GM18502 (cell line): Measurements from ENCODE around the gene EBF4.

ENCODE experiments used
- ATAC-seq: cut with Tn5 transposase; IDR thresholded peaks from one replicate; pipeline ENCODE4 v1.9.1; 2021; ENCODE audit warnings: mild to moderate bottlenecking; ENCODE audit not compliant: unreplicated experiment, poor library complexity

Gene EBF4

GRCh38 chr20:2698912-2699311 is 6.3 kb downstream of the EBF4 start:
- ATAC-seq: no peak

DNA sequence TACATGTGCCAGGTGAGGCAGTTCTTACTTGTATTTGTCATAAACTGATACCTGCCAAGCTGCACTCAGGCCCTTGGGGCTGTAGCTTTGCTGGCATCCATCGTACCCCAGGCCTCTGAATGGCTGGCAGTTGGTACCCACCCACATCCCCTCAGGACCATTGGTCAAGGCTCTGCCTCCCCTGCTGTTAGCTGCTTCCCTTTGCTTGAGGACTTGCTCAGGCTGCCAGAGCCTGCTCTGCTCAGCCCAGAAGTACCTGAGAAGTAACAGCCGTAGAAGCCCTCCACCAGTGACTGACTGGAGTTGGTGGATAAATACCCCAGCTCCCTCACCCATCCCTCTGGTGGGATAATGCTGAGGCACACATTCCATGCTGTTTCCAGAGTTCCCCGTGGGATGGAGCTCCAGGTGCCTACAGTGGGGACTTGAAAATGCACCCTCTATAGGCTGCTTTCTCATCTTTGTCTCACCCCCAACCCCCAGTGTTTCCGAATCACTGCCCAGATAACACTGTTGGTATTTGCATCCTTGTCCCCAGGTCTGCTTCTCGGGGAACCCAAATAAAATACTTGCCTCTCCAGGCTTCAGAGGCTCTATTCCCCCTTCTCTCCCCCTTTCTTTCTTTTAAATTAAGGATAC is 7.3 kb downstream of the EBF4 start:
- no peak for ATAC-seq

DNA sequence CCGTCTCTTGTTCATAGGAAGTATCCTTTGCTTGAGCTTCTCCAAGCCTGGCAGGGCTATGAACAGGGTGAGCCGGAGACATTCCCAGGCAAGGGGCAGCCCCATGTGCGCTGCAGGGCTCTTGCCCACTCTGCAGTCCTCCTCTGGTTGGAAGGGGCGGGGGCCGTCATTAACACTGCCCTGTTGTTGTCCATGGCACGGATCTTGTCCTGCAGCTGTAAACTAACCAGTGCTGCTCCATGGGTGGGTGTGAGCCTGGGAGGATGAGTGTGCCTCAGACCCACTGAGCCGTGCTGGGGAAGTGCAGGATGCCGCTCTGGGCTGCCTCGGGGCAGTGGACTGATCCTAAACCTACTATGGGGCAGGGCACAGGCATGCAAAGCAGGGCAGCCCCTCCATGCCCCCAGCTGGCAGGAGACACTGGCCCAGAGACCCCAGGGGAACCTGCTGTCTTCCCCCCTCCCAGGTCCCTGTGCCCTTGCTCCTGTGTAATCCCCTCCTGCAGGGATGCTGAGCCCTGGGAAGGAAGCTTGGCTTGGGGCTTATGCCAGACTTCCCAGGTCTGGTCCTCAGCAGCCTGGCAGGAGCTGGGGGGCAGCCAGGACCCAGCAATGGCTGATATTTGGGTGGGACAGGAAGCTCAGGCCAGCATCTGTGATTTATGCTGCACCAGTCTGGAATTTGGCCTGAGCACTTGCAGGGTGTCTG is 8.5 kb downstream of the EBF4 start:
- ATAC-seq: no peak

- no peak for ATAC-seq
Observed at GRCh38 chr20:2701671-2702081, 9.1 kb downstream of the EBF4 start.

- no peak for ATAC-seq
Observed at GRCh38 chr20:2703716-2704475, 11.3 kb downstream of the EBF4 start.

- ATAC-seq: no peak
Observed at GRCh38 chr20:2705931-2706645, 13.5 kb downstream of the EBF4 start.

DNA sequence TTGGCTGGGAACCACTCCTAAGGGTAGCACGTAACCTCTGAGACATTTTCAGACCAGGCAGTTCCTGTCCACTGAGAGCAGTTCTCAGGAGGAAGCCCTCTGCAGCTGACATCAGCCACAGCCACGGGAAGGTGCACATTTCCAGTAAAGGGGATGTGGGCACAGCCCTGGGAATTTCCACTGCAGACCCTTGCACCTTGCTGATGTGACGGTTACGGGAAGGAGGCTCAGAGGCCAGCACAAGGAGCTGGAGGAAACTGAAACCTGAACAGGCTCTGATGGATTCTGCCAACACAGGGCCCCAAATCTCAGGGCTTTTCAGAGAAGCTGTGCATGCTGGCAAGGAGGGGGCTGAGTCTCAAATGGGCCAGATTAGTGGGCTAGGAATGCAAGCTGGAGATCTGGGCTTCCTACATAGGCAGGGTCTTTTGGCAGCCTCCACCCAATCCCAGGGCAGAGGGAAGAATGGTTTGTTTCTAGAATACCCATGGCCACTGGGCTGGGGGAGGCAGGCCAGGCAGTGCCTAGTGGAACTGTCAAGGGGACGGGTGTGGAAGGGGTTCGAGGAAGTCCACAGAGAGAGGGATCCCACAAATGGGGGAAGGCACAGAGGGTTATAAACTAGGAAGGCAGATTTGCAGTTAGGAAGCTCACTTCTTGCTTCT is 14.2 kb downstream of the EBF4 start:
- no peak for ATAC-seq

DNA sequence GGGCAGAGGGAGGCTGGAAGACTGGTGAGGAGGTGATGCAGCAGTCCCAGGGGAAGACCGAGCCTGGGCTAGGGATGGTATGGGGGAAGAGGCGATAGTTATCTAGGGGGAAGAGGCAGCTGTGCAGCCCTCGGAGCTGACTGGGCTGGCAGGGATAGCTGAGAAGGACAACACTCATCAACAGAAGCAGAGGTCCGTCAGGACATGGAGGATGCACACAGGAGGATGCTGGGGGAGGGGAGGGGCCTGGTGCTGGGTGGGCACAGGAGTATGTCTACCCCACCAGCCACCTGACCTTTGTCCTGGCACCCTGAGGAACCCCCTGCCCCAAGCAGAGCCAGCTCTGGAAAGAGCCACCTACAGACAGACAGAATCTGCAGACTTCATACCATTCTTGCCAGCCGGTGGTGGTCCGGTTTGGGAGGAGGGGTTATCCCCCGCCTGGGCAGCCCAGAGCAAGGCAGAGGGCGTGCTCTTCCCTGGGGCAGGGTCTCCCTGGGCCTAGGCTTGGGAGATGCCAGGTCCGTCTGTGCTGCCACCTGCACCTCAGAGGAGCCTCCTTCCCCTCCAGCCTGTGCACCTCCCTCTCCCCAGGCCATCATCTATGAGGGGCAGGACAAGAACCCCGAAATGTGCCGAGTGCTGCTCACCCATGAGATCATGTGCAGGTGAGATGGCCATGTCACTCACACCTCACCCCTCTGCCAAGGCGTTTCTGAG is 14.9 kb downstream of the EBF4 start:
- no peak for ATAC-seq

GRCh38 chr20:2708073-2708415 is 15.5 kb downstream of the EBF4 start:
- ATAC-seq: no peak

- ATAC-seq: no peak
Observed at GRCh38 chr20:2708665-2709064, 16.1 kb downstream of the EBF4 start.

DNA sequence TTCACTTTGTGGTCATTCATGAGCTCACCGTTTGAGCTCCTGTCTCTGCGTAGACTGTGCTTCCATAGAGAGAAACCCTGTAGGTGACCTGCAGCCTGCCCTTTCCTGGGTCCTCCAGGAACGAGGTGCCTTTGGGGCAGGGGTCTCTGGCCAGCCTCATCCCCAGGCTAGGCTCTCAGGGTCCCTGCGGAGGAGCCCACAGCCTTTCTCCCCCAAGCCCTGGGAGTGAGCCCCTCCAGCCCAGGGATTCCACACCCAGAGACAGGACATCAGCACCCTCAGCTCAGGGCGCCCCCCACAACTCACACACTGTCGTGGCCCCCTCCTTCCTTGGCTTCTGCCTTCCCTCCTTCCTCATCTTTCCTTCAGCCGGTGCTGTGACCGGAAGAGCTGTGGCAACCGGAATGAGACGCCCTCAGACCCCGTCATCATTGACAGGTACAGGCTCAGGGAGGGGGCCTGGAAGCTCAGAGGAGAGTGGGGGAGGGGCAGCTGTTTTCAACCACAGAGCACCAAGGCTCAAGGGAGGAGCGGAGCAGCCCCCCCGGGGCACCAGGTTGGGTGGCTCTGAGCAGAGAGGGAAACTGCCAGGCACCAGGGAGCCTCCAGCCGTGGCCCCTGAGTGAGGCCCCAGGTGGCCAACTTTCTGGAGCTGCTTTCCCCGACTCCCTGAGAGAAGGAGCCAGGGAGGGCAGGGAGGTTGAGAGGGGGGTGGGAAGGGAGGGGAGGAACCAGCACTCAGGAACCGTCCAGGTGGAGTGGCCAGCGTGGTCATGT is 16.8 kb downstream of the EBF4 start:
- no peak for ATAC-seq

- no peak for ATAC-seq
Observed at GRCh38 chr20:2713285-2713684, 20.7 kb downstream of the EBF4 start.

DNA sequence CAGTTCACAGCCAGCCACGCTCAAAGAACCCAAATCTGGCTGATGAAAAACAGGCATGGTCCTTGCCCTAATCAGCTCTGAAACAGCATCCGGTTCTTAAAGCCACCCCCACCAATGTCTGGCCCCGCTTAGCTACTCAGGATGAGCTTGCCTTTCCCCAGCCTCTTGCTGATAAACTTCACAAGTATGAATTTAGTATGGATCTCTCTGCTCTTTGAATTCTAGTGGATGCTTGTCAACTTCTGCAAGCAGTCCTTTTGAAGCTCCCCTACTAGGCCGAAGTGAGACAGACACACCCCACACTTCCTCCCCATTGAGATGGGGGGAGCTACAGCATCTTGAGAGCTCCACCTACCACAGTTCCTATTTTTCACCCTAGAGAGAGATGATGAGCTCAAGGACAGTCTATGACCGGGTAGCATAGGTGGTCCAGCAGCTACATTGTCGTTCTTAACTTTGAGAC is 36.7 kb downstream of the EBF4 start:
- no peak for ATAC-seq

GRCh38 chr20:2729791-2730190 is 37.2 kb downstream of the EBF4 start:
- ATAC-seq: no peak

GRCh38 chr20:2734899-2735298 is 42.3 kb downstream of the EBF4 start:
- no peak for ATAC-seq

GRCh38 chr20:2736441-2736840 is 43.9 kb downstream of the EBF4 start:
- ATAC-seq: no peak

DNA sequence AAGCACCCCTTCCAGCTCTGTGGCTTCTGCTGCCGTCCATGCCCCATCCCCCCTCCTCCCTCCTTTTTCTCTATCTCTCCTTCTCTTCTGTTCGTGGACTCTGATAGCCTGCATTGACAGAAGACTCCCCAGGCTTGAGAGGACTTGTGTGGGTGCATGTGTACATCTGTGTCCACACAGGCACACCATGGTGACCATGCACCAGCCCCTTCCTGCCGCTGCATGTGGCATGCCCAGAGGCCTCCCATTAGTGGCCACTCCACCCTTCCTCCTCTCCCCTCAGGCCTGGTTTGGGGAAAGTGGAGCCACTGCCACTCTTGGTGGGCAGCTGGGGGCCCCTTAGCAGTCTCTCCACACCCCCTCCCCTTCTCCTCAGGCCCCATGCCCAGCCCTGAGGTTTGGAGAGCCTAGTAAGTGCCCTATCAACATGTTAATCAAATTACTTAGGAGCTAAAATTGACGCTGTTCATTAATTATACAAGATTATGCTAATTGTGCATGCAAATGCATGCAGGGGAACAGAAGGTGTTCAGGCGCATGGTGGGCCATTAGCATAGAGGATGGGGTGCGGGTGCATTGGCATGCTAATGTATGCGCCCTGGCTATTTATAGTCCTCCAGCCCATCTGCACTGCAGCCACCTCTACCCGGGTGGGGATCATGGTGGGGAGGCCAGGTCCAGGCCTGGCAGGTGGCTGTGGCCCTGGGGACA is 45.9 kb downstream of the EBF4 start:
- no peak for ATAC-seq

DNA sequence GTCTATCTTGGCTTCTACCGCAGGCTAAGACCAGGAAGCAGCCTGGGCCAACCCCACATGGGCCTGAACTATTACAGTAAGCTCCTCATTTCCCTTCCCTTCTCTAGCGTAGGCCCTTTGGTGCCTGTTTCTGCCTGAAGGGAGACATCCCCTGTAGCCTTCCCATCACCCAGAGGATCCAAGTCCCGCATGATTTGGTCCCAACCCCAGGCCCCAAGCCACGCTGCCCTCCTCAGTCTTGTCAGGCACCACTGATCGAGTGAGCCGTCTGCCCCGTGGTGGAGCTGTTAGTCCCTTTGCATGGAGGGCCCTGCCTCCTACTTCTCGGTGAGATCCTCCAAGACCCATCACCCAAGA is 46.4 kb downstream of the EBF4 start:
- no peak for ATAC-seq
